B cell (primary cell): ENCODE results near the gene CXorf65.

Experiments
- CTCF ChIP-seq: fragments of 200-600 bp; IDR thresholded peaks from one replicate; pipeline ENCODE4 v1.8.0; 2022; ENCODE audit warnings: antibody characterized with exemption, mild to moderate bottlenecking
- EZH2 ChIP-seq: IDR thresholded peaks from 2 replicates; pipeline ENCODE4 v1.6.1; 2012; ENCODE audit warnings: borderline replicate concordance, low read depth, mild to moderate bottlenecking, moderate library complexity, low read length; ENCODE audit not compliant: insufficient read depth, poor library complexity, severe bottlenecking

GRCh38 chrX:71098951-71099506 lies 7.5 kb downstream of the CXorf65 start:
- TF ChIP-seq CTCF = no peak
- no peak for TF ChIP-seq EZH2
